A549 (cell line): Measurements from ENCODE around the gene FHIT. TPM values are rescaled to one million over a fixed set of nuclear protein-coding genes. Genes with fewer than 3 reads are reported as not detected.

Experiments
- ATAC-seq, 2 experiments: fragments of 200-7000 bp in 1 of 2; fragments of >200 bp in 1 of 2; cut with Nextera tagmentation in 1 of 2; cut with Tn5 transposase in 1 of 2; 3 replicates each; pipeline versions ENCODE4 v1.8.0 to v1.9.1; 2018 to 2020; ENCODE audit warnings: mild to moderate bottlenecking in 1 of 2, moderate library complexity in 1 of 2
- CTCF ChIA-PET: fragments of 300-600 bp; sonication (Branson Sonifier 250); formaldehyde crosslinking; extraction: SDS; loops from one replicate; lab custom pipeline; 2021; ENCODE audit warnings: antibody characterized with exemption, inconsistent platforms; lab: Yijun Ruan, JAX
- POLR2A ChIA-PET: fragments of 350-600 bp; formaldehyde crosslinking; extraction: SDS; loops from one replicate; lab custom pipeline; 2021; ENCODE audit warnings: antibody characterized with exemption, inconsistent platforms; lab: Yijun Ruan, JAX
- DNase-seq, 2 experiments: peaks; one replicate each; pipeline versions ENCODE4 v3.0.0 to v3.0.0-alpha.2; 2011 to 2016; ENCODE audit warnings: low read depth in 1 of 2, low spot score in 1 of 2
- FAIRE-seq: peaks from 2 replicates; lab custom pipeline; 2011; peaks lifted over from hg19 to GRCh38; lab: Jason Lieb, UNC
- H3K27ac ChIP-seq, 2 experiments: fragments of >200 bp; sonication (Bioruptor Twin); formaldehyde crosslinking; 3 replicates each; pipeline ENCODE4 v1.5.1; 2016 to 2017
- H3K4me1 ChIP-seq: fragments of >200 bp; sonication (Bioruptor Twin); formaldehyde crosslinking; 3 replicates; pipeline ENCODE4 v1.6.1; 2016
- H3K4me2 ChIP-seq: fragments of >200 bp; sonication (Bioruptor Twin); formaldehyde crosslinking; 3 replicates; pipeline ENCODE4 v1.6.1; 2016
- H3K4me3 ChIP-seq: fragments of >200 bp; sonication (Bioruptor Twin); formaldehyde crosslinking; 3 replicates; pipeline ENCODE4 v1.5.1; 2016
- H3K9me3 ChIP-seq: fragments of >200 bp; sonication (Bioruptor Twin); formaldehyde crosslinking; 3 replicates; pipeline ENCODE4 v1.6.1; 2016
- BHLHE40 ChIP-seq: IDR thresholded peaks from 2 replicates; pipeline ENCODE4 v1.6.1; 2012; ENCODE audit warnings: low read depth, low read length, inconsistent platforms
- CBX2 ChIP-seq: fragments of 200-600 bp; sonication (generic); IDR thresholded peaks from 2 replicates; pipeline ENCODE4 v1.6.1; 2016; ENCODE audit warnings: low read depth, mild to moderate bottlenecking, borderline replicate concordance
- CEBPB ChIP-seq, 2 experiments: fragments of >200 bp in 1 of 2; sonication (Bioruptor Twin) in 1 of 2; formaldehyde crosslinking in 1 of 2; IDR thresholded peaks; 2 replicates each; pipeline ENCODE4 v1.6.1; 2012 to 2016
- CHD2 ChIP-seq: fragments of 150-350 bp; IDR thresholded peaks from 2 replicates; pipeline ENCODE4 v1.6.1; 2014; ENCODE audit warnings: low read length; ENCODE audit not compliant: partially characterized antibody
- CTCF ChIP-seq: fragments of >200 bp; sonication (Bioruptor Twin); formaldehyde crosslinking; IDR thresholded peaks from 3 replicates; pipeline ENCODE4 v1.5.1; 2016
- EP300 ChIP-seq, 2 experiments: fragments of >200 bp; sonication (Bioruptor Twin); formaldehyde crosslinking; IDR thresholded peaks; 2 replicates in 1 of 2; 3 replicates in 1 of 2; pipeline ENCODE4 v1.6.1; 2016 to 2017
- ESRRA ChIP-seq: fragments of 150-350 bp; IDR thresholded peaks from 2 replicates; pipeline ENCODE4 v1.6.1; 2014; ENCODE audit warnings: mild to moderate bottlenecking, low read length, borderline replicate concordance
- FOXS1 ChIP-seq: fragments of 250-450 bp; sonication (Bioruptor Pico); IDR thresholded peaks from 2 replicates; pipeline ENCODE4 v1.5.0; 2020; ENCODE audit warnings: mild to moderate bottlenecking, moderate library complexity
- GATA3 ChIP-seq: IDR thresholded peaks from 2 replicates; pipeline ENCODE4 v1.6.1; 2012; ENCODE audit warnings: borderline replicate concordance
- HDAC2 ChIP-seq: fragments of 200-600 bp; sonication (generic); IDR thresholded peaks from 2 replicates; pipeline ENCODE4 v1.6.1; 2016
- HES2 ChIP-seq: fragments of >200 bp; sonication (Bioruptor Twin); formaldehyde crosslinking; IDR thresholded peaks from 2 replicates; pipeline ENCODE4 v1.6.1; 2016
- HMGXB4 ChIP-seq: fragments of 250-450 bp; sonication (Bioruptor Pico); IDR thresholded peaks from 2 replicates; pipeline ENCODE4 v1.5.0; 2021; ENCODE audit warnings: mild to moderate bottlenecking, moderate library complexity, borderline replicate concordance
- HOXA7 ChIP-seq: fragments of 250-450 bp; sonication (Bioruptor Pico); IDR thresholded peaks from 2 replicates; pipeline ENCODE4 v1.5.0; 2020; ENCODE audit warnings: mild to moderate bottlenecking, moderate library complexity
- JUN ChIP-seq, 2 experiments: fragments of >200 bp; sonication (Bioruptor Twin); formaldehyde crosslinking; IDR thresholded peaks; 2 replicates in 1 of 2; 3 replicates in 1 of 2; pipeline ENCODE4 v1.6.1; 2016 to 2017
- KDM1A ChIP-seq: fragments of 200-600 bp; sonication (generic); IDR thresholded peaks from 2 replicates; pipeline ENCODE4 v1.6.1; 2016; ENCODE audit warnings: low read depth, mild to moderate bottlenecking
- KDM5A ChIP-seq: fragments of 200-600 bp; sonication (generic); IDR thresholded peaks from 2 replicates; pipeline ENCODE4 v1.6.1; 2016; ENCODE audit warnings: antibody characterized with exemption, mild to moderate bottlenecking
- MYC ChIP-seq: IDR thresholded peaks from 2 replicates; pipeline ENCODE4 v1.6.1; 2012; ENCODE audit warnings: mild to moderate bottlenecking, inconsistent platforms, low read length, improper control_type of control experiment, borderline replicate concordance
- PHF8 ChIP-seq: fragments of 200-600 bp; sonication (generic); IDR thresholded peaks from 2 replicates; pipeline ENCODE4 v1.6.1; 2016; ENCODE audit warnings: low read depth, mild to moderate bottlenecking, antibody characterized with exemption, moderate library complexity, borderline replicate concordance
- POLR2A ChIP-seq: IDR thresholded peaks from 2 replicates; pipeline ENCODE4 v1.6.1; 2012; ENCODE audit warnings: mild to moderate bottlenecking, low read length
- RFX5 ChIP-seq: fragments of 450-650 bp; IDR thresholded peaks from 2 replicates; pipeline ENCODE4 v1.7.1; 2014; ENCODE audit warnings: antibody characterized with exemption, mild to moderate bottlenecking, moderate library complexity
- SREBF2 ChIP-seq: fragments of 450-650 bp; IDR thresholded peaks from 2 replicates; pipeline ENCODE4 v1.6.1; 2014; ENCODE audit warnings: mild to moderate bottlenecking, moderate library complexity
- WGBS: methylation state at CpG from one replicate; pipeline ENCODE4 v1.1.6; 2017; ENCODE audit errors: missing lambda C conversion rate; 5-methylcytosine and 5-hydroxymethylcytosine counted together
- polyA plus RNA-seq, 4 experiments: library from polyadenylated mRNA; depleted of rRNA in 3 of 4; stranded (reverse); fragments of >200 nt; fragmentation: RNase III in 1 of 4; extraction: RNeasy Plus Mini Kit Qiagen cat#74134 plus additional on column Dnase treatment in 1 of 4; gene quantifications; 2 replicates in 3 of 4; 3 replicates in 1 of 4; pipeline ENCODE4 v1.2.3, GENCODE V29; 2011 to 2017
- TF ChIP-seq, protein P1 (sequence below): fragments of >200 bp; sonication (Bioruptor Twin); formaldehyde crosslinking; IDR thresholded peaks from 3 replicates; pipeline ENCODE4 v1.6.1; 2016
- TF ChIP-seq, protein P2 (sequence below): fragments of 200-600 bp; sonication (generic); IDR thresholded peaks from 2 replicates; pipeline ENCODE4 v1.6.1; 2016; ENCODE audit warnings: antibody characterized with exemption, mild to moderate bottlenecking, moderate library complexity

Gene FHIT
- polyA plus RNA-seq, 2 of the 4 experiments (the other 2 are of a cell fraction), result 0.76 to 0.92 TPM

DNA sequence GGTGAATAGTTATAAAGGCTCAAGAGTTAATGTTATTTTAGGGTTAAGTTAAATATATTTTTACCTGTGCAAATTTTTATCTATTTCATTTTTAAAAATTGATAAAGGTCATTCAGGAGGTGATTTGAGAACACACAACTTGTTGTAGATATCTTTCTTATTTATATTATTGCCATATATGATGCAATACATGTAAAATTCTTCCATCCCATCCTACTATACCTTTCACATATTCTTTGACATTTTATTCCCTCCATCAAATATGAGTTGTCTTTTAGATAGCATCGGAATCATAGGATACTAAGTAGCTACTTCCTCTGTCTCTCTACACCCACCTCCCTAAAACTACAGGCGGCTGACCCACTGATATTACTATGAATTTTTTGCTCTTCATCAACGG lies 734.1 kb downstream of the FHIT start:
- ChIA-PET POLR2A (no interaction called here), CTCF (no interaction called here)
- TF ChIP-seq RFX5 (no peak), CEBPB (IDR thresholded peaks at IDR 0.05) (no peak), GATA3 (no peak), CBX2 (no peak), HOXA7 (CRISPR knock-in tag) (no peak)
- no peak for ATAC-seq
- H3K27ac ChIP-seq, result no peak overlapping the region
- H3K9me3 ChIP-seq, result no peaks in the 10 kb centered on the region
- H3K4me1 ChIP-seq, result no peaks in the 10 kb centered on the region
- DNase-seq, result no peak
- WGBS, result 17% methylated on average over 3 of the region's 3 CpGs
- no peak for FAIRE-seq
- no peak overlapping the region for H3K4me3 ChIP-seq
- no peak overlapping the region for H3K4me2 ChIP-seq

DNA sequence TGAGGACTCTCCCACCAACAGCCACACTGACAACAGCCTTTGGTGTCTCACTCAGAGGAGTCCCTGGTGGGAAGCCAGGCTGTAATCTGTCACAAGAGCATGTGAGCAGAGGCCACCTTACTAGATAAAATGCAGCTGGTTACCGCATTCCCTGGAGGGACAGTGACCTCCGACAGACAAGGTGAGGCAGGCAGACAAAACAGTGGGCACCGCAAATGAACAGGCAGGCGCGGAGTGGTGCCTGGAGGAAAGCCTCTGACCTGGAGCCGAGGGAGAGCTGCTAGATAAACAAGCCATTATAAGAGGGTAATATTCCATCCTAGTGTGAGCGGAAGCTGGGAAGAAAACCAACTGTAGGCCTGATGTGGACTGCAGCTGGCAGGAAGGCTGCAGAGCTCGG lies 736.4 kb downstream of the FHIT start:
- ATAC-seq (no peak), FAIRE-seq (no peak)
- Histone ChIP-seq H3K27ac (no peak overlapping the region), H3K9me3 (no peaks in the 10 kb centered on the region), H3K4me3 (no peak overlapping the region), H3K4me2 (no peak overlapping the region)
- POLR2A ChIA-PET, result no interaction called here
- no peak for TF ChIP-seq MYC
- no peak for TF ChIP-seq KDM1A
- no peak for TF ChIP-seq FOXS1 (CRISPR knock-in tag)
- no peak for TF ChIP-seq ESRRA
- no peak for TF ChIP-seq HES2
- TF ChIP-seq EP300 (IDR thresholded peaks at IDR 0.05), result no peak
- TF ChIP-seq KDM5A, result no peak
- no peak for TF ChIP-seq JUN (IDR thresholded peaks at IDR 0.05)
- no peak for TF ChIP-seq CHD2
- no peak for TF ChIP-seq HDAC2
- TF ChIP-seq, protein P1, sequence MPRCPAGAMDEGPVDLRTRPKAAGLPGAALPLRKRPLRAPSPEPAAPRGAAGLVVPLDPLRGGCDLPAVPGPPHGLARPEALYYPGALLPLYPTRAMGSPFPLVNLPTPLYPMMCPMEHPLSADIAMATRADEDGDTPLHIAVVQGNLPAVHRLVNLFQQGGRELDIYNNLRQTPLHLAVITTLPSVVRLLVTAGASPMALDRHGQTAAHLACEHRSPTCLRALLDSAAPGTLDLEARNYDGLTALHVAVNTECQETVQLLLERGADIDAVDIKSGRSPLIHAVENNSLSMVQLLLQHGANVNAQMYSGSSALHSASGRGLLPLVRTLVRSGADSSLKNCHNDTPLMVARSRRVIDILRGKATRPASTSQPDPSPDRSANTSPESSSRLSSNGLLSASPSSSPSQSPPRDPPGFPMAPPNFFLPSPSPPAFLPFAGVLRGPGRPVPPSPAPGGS, result no peak
- TF ChIP-seq, all 56 proteins: peak for 0
- 58% methylated on average over 6 of the region's 8 CpGs for WGBS
- H3K4me1 ChIP-seq, result no peaks in the 10 kb centered on the region
- CTCF ChIA-PET, result no interaction called here
- no peak for DNase-seq

GRCh38 chr3:60514085-60514649 lies 737.1 kb downstream of the FHIT start:
- TF ChIP-seq, protein P2, sequence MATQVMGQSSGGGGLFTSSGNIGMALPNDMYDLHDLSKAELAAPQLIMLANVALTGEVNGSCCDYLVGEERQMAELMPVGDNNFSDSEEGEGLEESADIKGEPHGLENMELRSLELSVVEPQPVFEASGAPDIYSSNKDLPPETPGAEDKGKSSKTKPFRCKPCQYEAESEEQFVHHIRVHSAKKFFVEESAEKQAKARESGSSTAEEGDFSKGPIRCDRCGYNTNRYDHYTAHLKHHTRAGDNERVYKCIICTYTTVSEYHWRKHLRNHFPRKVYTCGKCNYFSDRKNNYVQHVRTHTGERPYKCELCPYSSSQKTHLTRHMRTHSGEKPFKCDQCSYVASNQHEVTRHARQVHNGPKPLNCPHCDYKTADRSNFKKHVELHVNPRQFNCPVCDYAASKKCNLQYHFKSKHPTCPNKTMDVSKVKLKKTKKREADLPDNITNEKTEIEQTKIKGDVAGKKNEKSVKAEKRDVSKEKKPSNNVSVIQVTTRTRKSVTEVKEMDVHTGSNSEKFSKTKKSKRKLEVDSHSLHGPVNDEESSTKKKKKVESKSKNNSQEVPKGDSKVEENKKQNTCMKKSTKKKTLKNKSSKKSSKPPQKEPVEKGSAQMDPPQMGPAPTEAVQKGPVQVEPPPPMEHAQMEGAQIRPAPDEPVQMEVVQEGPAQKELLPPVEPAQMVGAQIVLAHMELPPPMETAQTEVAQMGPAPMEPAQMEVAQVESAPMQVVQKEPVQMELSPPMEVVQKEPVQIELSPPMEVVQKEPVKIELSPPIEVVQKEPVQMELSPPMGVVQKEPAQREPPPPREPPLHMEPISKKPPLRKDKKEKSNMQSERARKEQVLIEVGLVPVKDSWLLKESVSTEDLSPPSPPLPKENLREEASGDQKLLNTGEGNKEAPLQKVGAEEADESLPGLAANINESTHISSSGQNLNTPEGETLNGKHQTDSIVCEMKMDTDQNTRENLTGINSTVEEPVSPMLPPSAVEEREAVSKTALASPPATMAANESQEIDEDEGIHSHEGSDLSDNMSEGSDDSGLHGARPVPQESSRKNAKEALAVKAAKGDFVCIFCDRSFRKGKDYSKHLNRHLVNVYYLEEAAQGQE, result no peak
- TF ChIP-seq HMGXB4 (CRISPR knock-in tag) (no peak), POLR2A (no peak), CTCF (no peak), BHLHE40 (no peak), PHF8 (no peak), SREBF2 (no peak)
- FAIRE-seq, result no peak
- Histone ChIP-seq H3K9me3 (no peaks in the 10 kb centered on the region), H3K4me2 (no peak overlapping the region), H3K4me1 (no peaks in the 10 kb centered on the region), H3K27ac (no peak overlapping the region), H3K4me3 (no peak overlapping the region)
- no peak for ATAC-seq
- POLR2A ChIA-PET, result no interaction called here
- CTCF ChIA-PET, result no interaction called here
- DNase-seq, result no peak
- WGBS, result 11% methylated on average over 9 of the region's 9 CpGs
